ENCODE results near the gene RGSL1. TPM values are rescaled to one million over a fixed set of nuclear protein-coding genes. Genes with fewer than 3 reads are reported as not detected.
A peak's percentile ranks its signal among the peaks of the same experiment; 100 is the strongest.

RGSL1 gene
- total RNA-seq: not detected

DNA sequence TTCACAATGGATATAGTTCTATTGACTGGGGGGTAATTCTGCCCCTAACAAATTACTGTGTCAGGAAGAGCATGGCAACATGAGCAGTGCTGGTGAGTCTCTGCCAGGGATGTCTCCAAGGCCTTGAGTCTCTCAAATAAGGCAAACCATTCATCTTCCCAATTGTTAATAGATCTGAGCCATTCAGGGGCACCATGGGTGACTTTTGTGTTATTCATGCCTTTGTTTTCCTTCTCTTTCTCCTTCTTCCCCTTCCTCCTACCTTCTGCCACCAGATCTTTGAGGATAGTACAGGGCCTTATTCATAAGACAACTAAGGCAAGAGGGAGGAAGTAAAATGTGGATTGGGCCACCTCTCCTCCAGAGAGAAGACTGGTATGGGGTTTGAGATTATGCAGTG lies at the start of gene RGSL1:
Gene RGSL1 (plus strand): TSS at position 60 of the 400 bp plus-strand sequence. CDS start 20 bp downstream, at position 80.
- Mint-ChIP-seq H3K27ac (no peak within 1 kb of the TSS), H3K4me1 (peaks cover 6% of the 10 kb centered on the region), H3K27me3 (peaks cover 19% of the 10 kb centered on the region), H3K9me3 (no peaks in the 10 kb centered on the region), H3K36me3 (ENCODE audit: low read depth) (no peaks in the 10 kb centered on the region), H3K4me3 (no peak within 1 kb of the TSS)
- ATAC-seq (replicated peaks): no peak

DNA sequence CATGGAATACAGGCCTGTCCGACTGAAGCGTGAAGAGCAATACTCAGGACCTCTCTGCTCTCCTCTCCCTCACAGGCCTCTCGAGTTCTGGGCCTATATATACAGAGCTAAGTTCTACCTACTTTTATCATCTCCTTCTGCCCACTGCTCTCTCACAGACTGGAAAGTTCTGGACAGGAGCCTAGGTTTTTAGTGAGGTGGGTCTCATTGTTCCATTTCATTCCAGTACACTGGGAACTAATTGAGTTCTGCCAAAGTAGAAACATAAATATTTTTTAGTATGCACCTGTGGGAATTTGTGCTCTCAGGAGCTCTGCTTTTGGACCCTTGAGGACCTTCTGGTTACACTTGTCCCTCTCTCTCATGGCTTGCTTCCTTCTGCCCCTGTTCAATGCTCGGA lies 49.4 kb upstream of the RGSL1 start, which contains the start of gene TEDDM1:
Gene TEDDM1 (minus strand): TSS at position 101 of the 400 bp plus-strand sequence. CDS start 182 bp downstream, outside the sequence.
- Mint-ChIP-seq H3K36me3 (ENCODE audit: low read depth) (no peaks in the 10 kb centered on the region), H3K4me1 (peaks cover 6% of the 10 kb centered on the region), H3K27ac (no peak within 1 kb of the TSS), H3K9me3 (no peaks in the 10 kb centered on the region), H3K27me3 (peaks cover 5% of the 10 kb centered on the region), H3K4me3 (no peak within 1 kb of the TSS)
- no peak for ATAC-seq (replicated peaks)

DNA sequence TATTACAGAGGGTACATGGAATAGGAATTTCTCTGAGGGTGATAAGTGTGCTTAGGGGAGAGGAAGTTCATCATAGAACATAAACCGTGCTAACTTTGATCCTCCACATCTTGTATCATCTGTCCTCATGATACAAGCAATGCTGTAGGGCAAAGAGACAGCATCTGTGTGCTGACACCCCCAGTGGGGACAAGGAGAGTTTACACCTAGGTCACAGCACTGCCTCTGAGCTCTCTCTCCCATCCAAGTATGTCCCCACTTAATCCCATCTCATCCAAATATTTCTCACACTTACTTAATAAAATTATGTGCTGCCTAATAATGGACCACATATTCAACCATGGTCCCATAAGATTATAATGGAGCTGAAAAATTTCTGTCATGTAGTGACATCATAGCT lies 45.2 kb upstream of the RGSL1 start:
- Mint-ChIP-seq H3K27ac (no peak overlapping the region), H3K36me3 (ENCODE audit: low read depth) (no peaks in the 10 kb centered on the region), H3K4me3 (no peak overlapping the region), H3K27me3 (peaks cover 33% of the 10 kb centered on the region), H3K4me1 (no peaks in the 10 kb centered on the region), H3K9me3 (peaks cover 4% of the 10 kb centered on the region)
- no peak for ATAC-seq (replicated peaks)

DNA sequence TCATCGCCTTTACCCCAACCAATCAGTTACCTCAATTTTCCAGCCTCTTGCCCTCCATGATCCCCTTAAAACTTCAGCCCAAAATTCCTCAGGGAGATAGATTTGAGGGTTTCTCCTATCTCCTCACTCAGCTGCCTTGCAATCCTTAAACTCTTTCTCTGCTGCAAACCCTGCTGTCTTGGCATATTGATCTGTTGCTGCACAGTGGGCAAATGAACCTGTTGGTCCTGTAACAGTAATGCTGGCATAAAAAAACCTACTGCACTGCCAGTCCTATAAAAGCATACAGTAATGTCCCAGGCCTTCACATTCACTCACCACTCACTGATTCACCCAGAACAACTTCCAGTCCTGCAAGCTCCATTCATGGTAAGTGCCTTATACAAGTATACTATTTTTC lies 44.4 kb upstream of the RGSL1 start:
- ATAC-seq (replicated peaks): no peak
- peaks cover 4% of the 10 kb centered on the region for H3K9me3 Mint-ChIP-seq
- H3K4me1 Mint-ChIP-seq: no peaks in the 10 kb centered on the region
- H3K27ac Mint-ChIP-seq: no peak overlapping the region
- peaks cover 39% of the 10 kb centered on the region for H3K27me3 Mint-ChIP-seq
- no peaks in the 10 kb centered on the region for H3K36me3 Mint-ChIP-seq (ENCODE audit: low read depth)
- H3K4me3 Mint-ChIP-seq: no peak overlapping the region

DNA sequence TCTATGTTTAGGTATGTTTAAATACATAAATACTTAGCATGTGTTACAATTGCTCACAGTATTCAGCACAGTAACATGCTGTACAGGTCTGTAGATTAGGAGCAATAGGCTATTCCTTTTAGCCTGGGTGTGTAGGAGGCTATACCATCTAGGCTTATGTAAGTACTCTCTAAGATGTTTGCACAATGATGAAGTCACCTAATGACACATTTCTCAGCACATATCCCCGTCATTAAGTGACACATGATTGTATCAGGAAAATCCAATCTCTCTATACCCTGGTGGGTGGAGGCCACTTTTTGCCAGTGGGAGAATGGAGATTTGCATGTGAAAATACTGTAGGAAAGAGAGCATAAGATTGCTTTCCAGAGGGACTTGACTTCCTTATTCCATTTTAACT lies 43.9 kb upstream of the RGSL1 start:
- peaks cover 4% of the 10 kb centered on the region for H3K9me3 Mint-ChIP-seq
- H3K36me3 Mint-ChIP-seq (ENCODE audit: low read depth): no peaks in the 10 kb centered on the region
- peaks cover 39% of the 10 kb centered on the region for H3K27me3 Mint-ChIP-seq
- no peak for ATAC-seq (replicated peaks)
- H3K4me3 Mint-ChIP-seq: no peak overlapping the region
- H3K4me1 Mint-ChIP-seq: no peaks in the 10 kb centered on the region
- H3K27ac Mint-ChIP-seq: no peak overlapping the region

DNA sequence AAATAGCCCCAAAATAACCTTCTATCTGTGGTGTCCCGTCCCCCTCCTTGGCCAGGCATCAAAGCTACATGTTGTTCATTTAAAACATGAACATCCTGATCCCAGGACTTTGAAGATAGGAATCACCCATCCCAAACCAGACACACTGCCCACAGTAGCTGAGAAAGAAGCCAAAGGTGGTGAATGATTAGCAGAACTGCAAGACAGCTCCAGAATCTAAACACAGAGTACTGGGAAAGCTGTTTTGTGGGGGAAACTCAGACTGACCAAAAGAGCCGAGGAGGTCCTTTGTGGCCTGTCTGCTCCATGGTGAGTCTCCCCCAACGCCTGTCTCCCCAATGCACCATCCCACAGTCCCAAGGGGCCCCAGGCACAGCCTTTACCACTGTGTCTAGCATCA lies 42.2 kb upstream of the RGSL1 start:
- Mint-ChIP-seq H3K4me1 (no peaks in the 10 kb centered on the region), H3K4me3 (no peak overlapping the region), H3K9me3 (peaks cover 4% of the 10 kb centered on the region), H3K27ac (no peak overlapping the region), H3K27me3 (peaks cover 39% of the 10 kb centered on the region), H3K36me3 (ENCODE audit: low read depth) (no peaks in the 10 kb centered on the region)
- no peak for ATAC-seq (replicated peaks)

DNA sequence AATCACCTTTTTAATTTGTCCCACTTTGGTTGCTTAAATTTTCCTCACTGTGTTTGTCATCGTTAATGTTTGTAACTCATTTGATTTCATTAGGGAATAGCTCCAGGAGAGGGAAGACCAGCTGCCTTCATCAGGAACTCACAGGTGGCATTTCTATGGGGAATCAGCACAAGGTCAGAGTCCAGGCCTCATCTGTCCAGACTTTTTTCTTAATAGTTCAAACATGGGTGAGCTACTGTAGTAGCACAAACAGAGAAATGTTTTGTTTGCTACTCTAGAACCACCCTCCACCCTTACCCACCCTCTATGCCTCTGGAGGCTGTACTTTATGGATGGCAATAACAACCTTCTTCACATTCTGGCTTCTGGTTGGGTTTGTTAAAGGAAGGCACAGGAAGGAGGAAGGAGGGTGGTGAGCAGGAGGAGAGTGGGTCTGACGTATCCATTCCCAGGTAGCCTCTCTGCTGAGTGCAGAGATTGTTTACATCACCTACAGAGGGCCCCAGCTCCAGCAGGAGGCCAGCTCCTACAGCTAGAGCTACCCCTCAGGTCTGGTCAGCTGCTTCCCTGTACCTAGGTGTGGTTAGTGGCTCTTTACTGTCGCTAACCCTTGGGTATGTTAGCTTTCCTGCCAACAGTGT lies 41.4 kb upstream of the RGSL1 start:
- Mint-ChIP-seq H3K4me1 (no peaks in the 10 kb centered on the region), H3K27ac (no peak overlapping the region), H3K4me3 (no peak overlapping the region), H3K27me3 (peaks cover 39% of the 10 kb centered on the region), H3K9me3 (peaks cover 4% of the 10 kb centered on the region), H3K36me3 (ENCODE audit: low read depth) (no peaks in the 10 kb centered on the region)
- ATAC-seq (replicated peaks): no peak

DNA sequence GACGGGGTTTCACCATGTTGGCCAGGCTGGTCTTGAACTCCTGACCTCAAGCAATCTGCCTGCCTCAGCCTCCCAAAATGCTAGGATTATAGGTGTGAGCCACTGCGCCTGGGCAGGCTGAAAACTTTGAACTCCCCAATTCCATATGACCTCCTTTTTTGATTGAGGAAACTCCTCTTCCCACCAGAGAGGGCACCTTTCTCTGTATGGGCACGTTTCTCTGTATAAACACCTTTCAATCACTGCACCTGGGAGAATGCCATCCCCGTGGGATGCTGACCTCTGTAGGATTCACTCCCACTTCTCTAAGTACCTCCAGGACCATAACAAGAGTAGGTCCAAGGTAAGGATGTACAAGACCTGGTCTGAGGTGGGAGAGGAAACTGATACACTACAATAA lies 39.8 kb upstream of the RGSL1 start:
- Mint-ChIP-seq H3K36me3 (ENCODE audit: low read depth) (no peaks in the 10 kb centered on the region), H3K9me3 (peaks cover 4% of the 10 kb centered on the region), H3K27me3 (peaks cover 48% of the 10 kb centered on the region), H3K27ac (no peak overlapping the region), H3K4me1 (no peaks in the 10 kb centered on the region), H3K4me3 (no peak overlapping the region)
- ATAC-seq (replicated peaks): no peak

DNA sequence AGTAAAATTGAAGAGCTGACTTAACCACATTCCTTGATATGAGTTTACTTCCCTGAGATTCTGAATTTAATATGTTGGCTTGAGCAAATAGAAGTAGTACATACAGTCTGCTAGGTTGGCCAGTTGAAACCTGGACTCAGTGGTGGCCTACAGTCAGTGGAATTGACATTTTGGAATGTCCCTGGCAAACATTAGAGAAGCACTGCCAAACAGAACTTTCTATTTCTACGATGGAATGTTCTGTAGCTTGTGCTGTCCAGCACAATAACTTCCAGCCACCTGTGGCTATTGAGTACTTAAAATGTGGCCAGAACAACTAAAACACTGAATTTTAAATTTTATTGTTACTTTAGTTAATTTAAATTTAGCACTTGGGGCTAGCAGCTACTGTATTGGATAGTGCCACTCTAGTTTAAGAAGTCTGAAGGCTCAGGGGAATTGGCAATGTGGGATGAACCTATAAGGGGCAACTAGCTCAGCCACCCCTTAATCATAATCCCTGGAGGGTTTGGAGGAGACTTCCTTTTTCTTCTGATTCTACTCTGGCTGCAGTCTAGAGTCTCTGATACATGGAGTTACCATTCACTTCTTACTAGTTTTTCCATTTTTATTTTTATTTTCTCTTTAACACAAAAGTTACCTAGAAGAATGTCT lies 39.2 kb upstream of the RGSL1 start:
- no peaks in the 10 kb centered on the region for H3K4me1 Mint-ChIP-seq
- peaks cover 4% of the 10 kb centered on the region for H3K9me3 Mint-ChIP-seq
- peaks cover 43% of the 10 kb centered on the region for H3K27me3 Mint-ChIP-seq
- ATAC-seq (replicated peaks): no peak
- H3K4me3 Mint-ChIP-seq: no peak overlapping the region
- no peak overlapping the region for H3K27ac Mint-ChIP-seq
- no peaks in the 10 kb centered on the region for H3K36me3 Mint-ChIP-seq (ENCODE audit: low read depth)

DNA sequence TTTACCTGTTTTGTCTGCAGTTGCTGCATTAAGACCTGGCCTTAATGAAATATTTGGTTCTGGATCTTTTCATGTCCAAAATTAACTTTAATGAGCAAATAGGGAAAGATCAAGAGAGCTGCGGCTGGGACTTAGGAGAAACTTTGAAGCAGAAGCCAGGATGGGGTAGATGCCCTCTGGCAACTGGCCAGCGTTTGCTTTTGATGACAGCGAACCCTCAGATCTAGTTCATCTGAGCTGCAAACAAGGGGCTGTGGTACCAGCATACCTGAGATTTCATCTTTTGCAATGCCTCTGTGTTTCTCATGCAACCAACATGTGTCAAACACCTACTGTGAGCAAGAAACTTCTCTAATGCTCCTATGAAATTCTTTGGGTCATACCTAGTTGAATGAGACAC lies 36.5 kb upstream of the RGSL1 start:
- H3K4me3 Mint-ChIP-seq: no peak overlapping the region
- H3K4me1 Mint-ChIP-seq: no peaks in the 10 kb centered on the region

DNA sequence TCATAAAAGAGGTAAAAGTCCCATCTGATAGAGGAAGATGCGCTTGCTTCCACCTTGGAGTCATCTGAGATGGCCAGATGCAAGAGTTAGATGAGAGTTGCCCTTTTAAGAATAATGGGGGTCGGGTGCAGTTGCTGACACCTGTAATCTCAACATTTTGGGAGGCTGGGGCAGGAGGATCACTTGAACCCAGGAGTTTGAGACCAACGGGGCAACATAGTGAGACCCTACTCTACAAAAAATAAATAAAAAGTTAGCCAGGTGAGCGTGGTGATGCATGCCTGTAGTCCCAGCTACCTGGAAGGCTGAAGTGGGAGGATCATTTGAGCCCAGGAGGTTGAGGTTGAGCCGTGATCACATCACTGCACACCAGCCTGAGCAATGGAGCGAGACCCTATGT lies 36.0 kb upstream of the RGSL1 start:
- Mint-ChIP-seq H3K27me3 (peaks cover 38% of the 10 kb centered on the region), H3K4me3 (no peak overlapping the region), H3K36me3 (ENCODE audit: low read depth) (no peaks in the 10 kb centered on the region), H3K4me1 (no peaks in the 10 kb centered on the region), H3K9me3 (no peaks in the 10 kb centered on the region), H3K27ac (no peak overlapping the region)
- ATAC-seq (replicated peaks): no peak

More for the DNA sequence above, 36.5 kb upstream of the RGSL1 start:
- no peaks in the 10 kb centered on the region for H3K36me3 Mint-ChIP-seq (ENCODE audit: low read depth)
- no peaks in the 10 kb centered on the region for H3K9me3 Mint-ChIP-seq
- ATAC-seq (replicated peaks): no peak
- no peak overlapping the region for H3K27ac Mint-ChIP-seq
- peaks cover 39% of the 10 kb centered on the region for H3K27me3 Mint-ChIP-seq

DNA sequence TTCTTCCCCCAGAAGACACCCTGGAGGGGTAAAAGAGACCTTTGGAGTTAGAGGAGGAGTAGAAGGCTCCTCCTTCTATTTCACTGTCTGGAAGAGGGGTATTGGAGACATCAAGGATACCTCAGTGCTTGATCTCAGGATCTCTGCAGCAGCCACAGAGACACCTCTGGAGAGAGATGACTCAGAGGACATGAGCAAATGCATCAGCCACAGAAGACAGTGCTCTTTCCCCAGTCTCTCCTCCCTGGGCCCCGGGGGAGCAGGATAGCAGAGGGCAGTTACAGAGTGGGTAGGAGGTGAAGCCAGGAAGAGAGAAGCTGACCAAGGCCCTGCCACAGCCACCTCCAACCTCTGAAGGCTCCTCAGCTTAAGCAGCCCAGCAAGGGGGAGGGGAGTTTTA lies 34.2 kb upstream of the RGSL1 start:
- no peaks in the 10 kb centered on the region for H3K9me3 Mint-ChIP-seq
- ATAC-seq (replicated peaks): peak; percentile 79
- no peak overlapping the region for H3K27ac Mint-ChIP-seq
- no peak overlapping the region for H3K4me3 Mint-ChIP-seq
- no peaks in the 10 kb centered on the region for H3K36me3 Mint-ChIP-seq (ENCODE audit: low read depth)
- H3K4me1 Mint-ChIP-seq: no peaks in the 10 kb centered on the region
- H3K27me3 Mint-ChIP-seq: peaks cover 27% of the 10 kb centered on the region

DNA sequence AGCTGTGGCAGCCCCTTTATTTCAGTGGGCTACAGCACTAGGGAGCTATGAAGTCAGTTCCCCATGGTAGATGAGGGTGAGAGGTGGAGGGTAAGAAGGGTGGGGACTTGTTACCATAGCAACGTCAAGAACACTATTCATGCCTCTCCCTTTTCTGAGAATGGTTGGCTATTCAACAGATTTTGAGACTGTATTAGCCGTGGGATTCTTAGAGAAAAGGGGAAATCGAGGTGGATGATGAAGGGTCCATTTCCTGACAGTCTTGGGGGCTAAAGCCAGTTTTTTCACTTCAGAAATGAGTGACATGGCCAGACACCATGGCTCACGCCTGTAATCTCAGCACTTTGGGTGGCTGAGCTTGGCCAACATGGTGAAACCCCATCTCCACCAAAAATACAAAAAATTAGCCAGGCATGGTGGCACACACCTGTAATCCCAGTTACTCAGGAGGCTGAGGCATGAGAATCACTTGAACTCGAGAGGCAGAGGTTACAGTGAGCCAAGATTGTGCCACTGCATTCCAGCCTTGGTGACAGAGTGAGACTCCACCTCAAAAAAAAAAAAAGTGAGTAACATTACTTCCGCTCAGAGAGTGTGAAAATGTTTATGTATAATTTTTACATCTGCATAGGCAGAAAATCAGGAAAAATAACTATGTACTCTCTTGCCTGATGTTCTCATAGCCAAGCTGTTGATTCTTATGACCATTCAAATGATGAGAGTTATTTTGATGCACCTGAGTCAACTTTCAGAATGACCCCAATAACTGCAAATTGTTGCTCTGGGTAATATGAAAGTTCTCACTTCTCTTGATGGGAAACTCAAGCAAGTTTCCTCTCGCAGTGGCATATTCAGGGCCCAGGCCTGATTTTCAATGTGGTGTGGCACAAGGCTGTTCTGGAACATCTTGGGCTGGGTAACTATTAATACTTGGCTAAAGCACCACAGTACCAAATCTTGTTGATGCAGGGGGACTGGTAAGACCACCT lies 23.2 kb upstream of the RGSL1 start:
- H3K36me3 Mint-ChIP-seq (ENCODE audit: low read depth): no peaks in the 10 kb centered on the region
- H3K27me3 Mint-ChIP-seq: peaks cover 5% of the 10 kb centered on the region
- no peak for ATAC-seq (replicated peaks)
- no peak overlapping the region for H3K27ac Mint-ChIP-seq
- H3K9me3 Mint-ChIP-seq: no peaks in the 10 kb centered on the region
- H3K4me3 Mint-ChIP-seq: no peak overlapping the region
- H3K4me1 Mint-ChIP-seq: peaks cover 16% of the 10 kb centered on the region

DNA sequence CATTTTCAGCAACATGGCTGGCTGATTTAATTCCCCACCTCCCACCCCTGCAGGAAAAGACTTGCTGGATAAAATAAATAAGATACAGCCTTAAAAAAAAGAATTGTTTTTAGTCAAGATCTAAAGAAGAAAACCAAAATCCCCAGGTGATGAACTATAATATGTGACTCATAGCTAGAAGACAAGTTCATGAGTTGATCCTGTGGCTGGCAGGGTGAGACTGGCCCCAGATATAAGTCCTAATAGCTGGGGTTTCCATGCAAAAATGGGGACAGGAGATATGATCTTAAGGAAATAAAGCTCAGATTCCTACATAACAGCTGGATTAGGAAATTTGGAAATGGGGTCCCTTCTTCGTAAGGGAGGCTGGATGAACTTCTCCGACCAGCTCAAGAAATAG lies 21.9 kb upstream of the RGSL1 start:
- no peak for ATAC-seq (replicated peaks)
- Mint-ChIP-seq H3K4me1 (peaks cover 16% of the 10 kb centered on the region), H3K9me3 (no peaks in the 10 kb centered on the region), H3K4me3 (no peak overlapping the region), H3K27me3 (no peaks in the 10 kb centered on the region), H3K27ac (no peak overlapping the region), H3K36me3 (ENCODE audit: low read depth) (no peaks in the 10 kb centered on the region)

Data from activated T-helper 17 cell treated with anti-CD3 and anti-CD28 coated beads, Interleukin-2, amount 50 U/mL, for 72 hours (primary cell).